IMR-90 (cell line): ENCODE data around the gene FN3KRP. TPM values are rescaled to one million over a fixed set of nuclear protein-coding genes. Genes with fewer than 3 reads are reported as not detected.

Source experiments
- ATAC-seq: fragments of 200-7000 bp; cut with Tn5 transposase; 2 replicates; pipeline ENCODE4 v1.9.1; 2020; ENCODE audit warnings: low read depth, mild to moderate bottlenecking, moderate library complexity
- BruUV-seq: library from RNA; stranded (reverse); fragments of 400-500 nt; replicated peaks from 2 replicates; lab custom pipeline; 2021; lab: Mats Ljungman, UMichigan
- CTCF ChIA-PET: fragments of 300-600 bp; formaldehyde crosslinking; extraction: SDS; loops from one replicate; lab custom pipeline; 2021; ENCODE audit warnings: antibody characterized with exemption; lab: Yijun Ruan, JAX
- POLR2A ChIA-PET: fragments of 300-600 bp; sonication (Branson Sonifier 250); formaldehyde crosslinking; loops from one replicate; lab custom pipeline; 2022; ENCODE audit warnings: antibody characterized with exemption; ENCODE audit not compliant: unreplicated experiment; lab: Charles Lee
- DNase-seq: peaks from one replicate; pipeline ENCODE4 v3.0.0; 2013
- H2AFZ ChIP-seq: replicated peaks from 2 replicates; pipeline ENCODE3; 2013; ENCODE audit warnings: low read length, mild to moderate bottlenecking; ENCODE audit not compliant: poor library complexity
- H2AK5ac ChIP-seq: 2 replicates; pipeline ENCODE4 v1.6.1; 2013; ENCODE audit warnings: low read depth, low read length, inconsistent platforms
- H2AK9ac ChIP-seq: replicated peaks from 2 replicates; pipeline ENCODE3; 2013; ENCODE audit warnings: mild to moderate bottlenecking, low read depth, low read length, moderate library complexity; ENCODE audit not compliant: poor library complexity
- H2BK120ac ChIP-seq: 2 replicates; pipeline ENCODE4 v1.6.1; 2013; ENCODE audit warnings: low read depth, low read length, inconsistent platforms
- H2BK15ac ChIP-seq: 3 replicates; pipeline ENCODE4 v1.6.1; 2013; ENCODE audit warnings: low read depth, low read length, inconsistent platforms
- H2BK20ac ChIP-seq: 2 replicates; pipeline ENCODE4 v1.6.1; 2013; ENCODE audit warnings: low read depth, mild to moderate bottlenecking, inconsistent platforms, low read length, moderate library complexity
- H2BK5ac ChIP-seq: 2 replicates; pipeline ENCODE4 v1.6.1; 2013; ENCODE audit warnings: mild to moderate bottlenecking, low read depth, low read length, inconsistent platforms; ENCODE audit not compliant: poor library complexity, severe bottlenecking
- H3K14ac ChIP-seq: replicated peaks from 2 replicates; pipeline ENCODE4 v1.6.1; 2013; ENCODE audit warnings: low read depth, low read length, inconsistent platforms
- H3K18ac ChIP-seq: 2 replicates; pipeline ENCODE4 v1.6.1; 2013; ENCODE audit warnings: low read depth, low read length, control low read depth
- H3K23ac ChIP-seq: 2 replicates; pipeline ENCODE4 v1.6.1; 2013; ENCODE audit warnings: low read depth, low read length, inconsistent platforms
- H3K27ac ChIP-seq: 2 replicates; pipeline ENCODE4 v1.5.1; 2013; ENCODE audit warnings: mild to moderate bottlenecking, control low read depth, low read length; ENCODE audit not compliant: insufficient read depth
- H3K27me3 ChIP-seq: 2 replicates; pipeline ENCODE4 v1.6.1; 2013; ENCODE audit warnings: low read length; ENCODE audit not compliant: control insufficient read depth, insufficient read depth
- H3K36me3 ChIP-seq: 2 replicates; pipeline ENCODE4 v1.6.1; 2013; ENCODE audit warnings: low read length, mixed read lengths; ENCODE audit not compliant: control insufficient read depth, insufficient read depth
- H3K4ac ChIP-seq: 2 replicates; pipeline ENCODE4 v1.6.1; 2013; ENCODE audit warnings: low read depth, low read length, inconsistent platforms
- H3K4me1 ChIP-seq: 2 replicates; pipeline ENCODE4 v1.6.1; 2013; ENCODE audit warnings: low read length, mixed read lengths; ENCODE audit not compliant: control insufficient read depth, insufficient read depth
- H3K4me2 ChIP-seq: 2 replicates; pipeline ENCODE4 v1.6.1; 2013; ENCODE audit warnings: low read depth, mild to moderate bottlenecking, control low read depth, low read length, moderate library complexity
- H3K4me3 ChIP-seq: 2 replicates; pipeline ENCODE4 v1.5.1; 2013; ENCODE audit warnings: low read depth, mild to moderate bottlenecking, control low read depth, low read length, moderate library complexity; ENCODE audit not compliant: insufficient read depth
- H3K56ac ChIP-seq: 2 replicates; pipeline ENCODE4 v1.6.1; 2013; ENCODE audit warnings: low read length, inconsistent platforms; ENCODE audit not compliant: insufficient read depth; ENCODE audit errors: extremely low read depth
- H3K79me1 ChIP-seq, 2 experiments: 2 replicates each; pipeline ENCODE4 v1.6.1; 2013; ENCODE audit warnings: low read length in 2 of 2, inconsistent platforms in 1 of 2, low read depth in 1 of 2
- H3K9ac ChIP-seq: 2 replicates; pipeline ENCODE4 v1.6.1; 2013; ENCODE audit warnings: low read depth, low read length, control low read depth
- H3K9me1 ChIP-seq: 2 replicates; pipeline ENCODE4 v1.6.1; 2013; ENCODE audit warnings: low read length, inconsistent platforms; ENCODE audit not compliant: insufficient read depth
- H3K9me3 ChIP-seq: 2 replicates; pipeline ENCODE4 v1.6.1; 2013; ENCODE audit warnings: low read length; ENCODE audit not compliant: control insufficient read depth, insufficient read depth
- H4K20me1 ChIP-seq: 2 replicates; pipeline ENCODE4 v1.6.1; 2013; ENCODE audit warnings: low read length, inconsistent platforms; ENCODE audit not compliant: insufficient read depth
- H4K5ac ChIP-seq: 2 replicates; pipeline ENCODE4 v1.6.1; 2013; ENCODE audit warnings: mild to moderate bottlenecking, low read depth, low read length, control low read depth
- H4K8ac ChIP-seq, 2 experiments: 2 replicates each; pipeline ENCODE4 v1.6.1; 2013; ENCODE audit warnings: low read depth in 2 of 2, low read length in 2 of 2, control low read depth in 1 of 2, inconsistent platforms in 1 of 2
- H4K91ac ChIP-seq: 2 replicates; pipeline ENCODE4 v1.6.1; 2013; ENCODE audit warnings: low read depth, low read length, inconsistent platforms; ENCODE audit not compliant: insufficient read depth
- BHLHE40 ChIP-seq: fragments of 150-350 bp; IDR thresholded peaks from 2 replicates; pipeline ENCODE4 v1.6.1; 2016; ENCODE audit warnings: mild to moderate bottlenecking, low read depth, low read length
- CHD1 ChIP-seq: IDR thresholded peaks from 2 replicates; pipeline ENCODE4 v1.6.1; 2012; ENCODE audit warnings: low read depth, low read length, improper control_type of control experiment
- ELK1 ChIP-seq: fragments of 150-350 bp; IDR thresholded peaks from 2 replicates; pipeline ENCODE4 v1.6.1; 2016; ENCODE audit warnings: low read depth, mild to moderate bottlenecking, low read length, moderate library complexity, borderline replicate concordance
- FOS ChIP-seq: fragments of 150-350 bp; IDR thresholded peaks from 2 replicates; pipeline ENCODE4 v1.6.1; 2016; ENCODE audit warnings: low read depth, low read length
- MAFK ChIP-seq: IDR thresholded peaks from 2 replicates; pipeline ENCODE4 v1.6.1; 2012; ENCODE audit warnings: low read depth, low read length, improper control_type of control experiment
- MAZ ChIP-seq: IDR thresholded peaks from 2 replicates; pipeline ENCODE4 v1.6.1; 2012; ENCODE audit warnings: low read depth, mild to moderate bottlenecking, low read length, improper control_type of control experiment, moderate library complexity, borderline replicate concordance
- MXI1 ChIP-seq: IDR thresholded peaks from 2 replicates; pipeline ENCODE4 v1.6.1; 2012; ENCODE audit warnings: low read depth, mild to moderate bottlenecking, low read length, moderate library complexity, borderline replicate concordance
- NFE2L2 ChIP-seq: fragments of 150-350 bp; IDR thresholded peaks from 2 replicates; pipeline ENCODE4 v1.6.1; 2016; ENCODE audit warnings: low read depth, mild to moderate bottlenecking, low read length
- POLR2A ChIP-seq: IDR thresholded peaks from 2 replicates; pipeline ENCODE4 v1.6.1; 2012; ENCODE audit warnings: mild to moderate bottlenecking, low read depth, low read length
- RAD21 ChIP-seq: IDR thresholded peaks from 2 replicates; pipeline ENCODE4 v1.6.1; 2012; ENCODE audit warnings: low read length, improper control_type of control experiment
- RCOR1 ChIP-seq: IDR thresholded peaks from 2 replicates; pipeline ENCODE4 v1.6.1; 2012; ENCODE audit warnings: mild to moderate bottlenecking, low read length, improper control_type of control experiment; ENCODE audit not compliant: insufficient replicate concordance
- RFX5 ChIP-seq: IDR thresholded peaks from 2 replicates; pipeline ENCODE4 v1.8.0; 2012; ENCODE audit warnings: low read depth, mild to moderate bottlenecking, low read length, moderate library complexity
- SMC3 ChIP-seq: fragments of 150-350 bp; IDR thresholded peaks from 2 replicates; pipeline ENCODE4 v1.6.1; 2016; ENCODE audit warnings: low read depth, mild to moderate bottlenecking, antibody characterized with exemption, low read length, moderate library complexity
- USF2 ChIP-seq: fragments of 150-350 bp; IDR thresholded peaks from 2 replicates; pipeline ENCODE4 v1.6.1; 2017; ENCODE audit warnings: mild to moderate bottlenecking, antibody characterized with exemption, low read length, low read depth
- WGBS, 2 experiments: methylation state at CpG; one replicate each; pipeline versions ENCODE4 v1.1.5 to v1.1.7; 2013; ENCODE audit warnings: missing lambda C conversion rate in 2 of 2; ENCODE audit not compliant: insufficient read length in 1 of 2; ENCODE audit errors: extremely low coverage in 2 of 2; 5-methylcytosine and 5-hydroxymethylcytosine counted together
- dilution Hi-C: fragments of 300-500 bp; cut with HindIII; formaldehyde crosslinking; loops from one replicate; pipeline ENCODE4 v1.14.3; 2018; ENCODE audit warnings: low sequenced_read_pairs; ENCODE audit not compliant: unreplicated experiment
- in situ Hi-C: fragments of 300-500 bp; cut with MboI; formaldehyde crosslinking; loops from 3 replicates; pipeline ENCODE4 v1.14.3; 2019; ENCODE audit warnings: low sequenced_read_pairs, inconsistent platforms, mixed read lengths
- intact Hi-C: fragments of 100-400 bp; cut with micrococcal nuclease; formaldehyde crosslinking; loops from 2 replicates; pipeline ENCODE4 v1.10.0; 2022
- polyA plus RNA-seq, 3 experiments: library from polyadenylated mRNA; depleted of rRNA; stranded (reverse); fragments of >200 nt; gene quantifications; 2 replicates each; pipeline ENCODE4 v1.2.3, GENCODE V29; 2012; ENCODE audit warnings: low replicate concordance in 1 of 3
- total RNA-seq: library from RNA; depleted of rRNA; stranded (reverse); fragments of >200 nt; gene quantifications from 2 replicates; pipeline ENCODE4 v1.2.3, GENCODE V29; 2012
- TF ChIP-seq, protein P1 (sequence below): conservative IDR thresholded peaks from 2 replicates; pipeline ENCODE4 v1.5.1; 2012; ENCODE audit warnings: mild to moderate bottlenecking, low read depth, low read length, improper control_type of control experiment

The FN3KRP gene
- total and polyA plus RNA-seq, 2 of the 4 experiments (the other 2 are of a cell fraction) = 18.6 to 20.3 TPM

- Histone ChIP-seq H3K4me1 (no peaks in the 10 kb centered on the region; the same call in 1 of the 2 replicates), H2BK5ac (no peak overlapping the region), H3K56ac (no peak overlapping the region), H3K36me3 (no peaks in the 10 kb centered on the region; the same call in 1 of the 2 replicates), H4K5ac (no peak overlapping the region), H3K4me3 (no peak overlapping the region), H3K9me3 (no peaks in the 10 kb centered on the region), H3K9me1 (peaks cover 2% of the 10 kb centered on the region; the same call in 1 of the 2 replicates), H3K23ac (no peak overlapping the region), H2AFZ (no peak overlapping the region), H3K18ac (no peak overlapping the region), H3K27ac (no peak overlapping the region), H3K9ac (no peak overlapping the region), H2AK9ac (no peak overlapping the region), H3K4ac (no peak overlapping the region), H2BK120ac (no peak overlapping the region), H2BK20ac (no peak overlapping the region), H3K4me2 (no peak overlapping the region), H3K14ac (no peak overlapping the region), H4K20me1 (peaks cover 3% of the 10 kb centered on the region; the same call in 1 of the 2 replicates), H3K79me1 (peaks cover 0 to 3% of the 10 kb centered on the region in 2 experiments; a peak in 1 of 4 replicates), H4K8ac (no peak overlapping the region), H2AK5ac (no peak overlapping the region), H4K91ac (no peak overlapping the region), H3K27me3 (no peaks in the 10 kb centered on the region), H2BK15ac (no peak overlapping the region)
- in situ Hi-C loops = no loop called here
- no peak for TF ChIP-seq ELK1
- TF ChIP-seq FOS = no peak
- no peak for TF ChIP-seq POLR2A
- no peak for TF ChIP-seq CHD1
- no peak for TF ChIP-seq MAZ
- TF ChIP-seq NFE2L2 = no peak
- TF ChIP-seq MAFK = no peak
- TF ChIP-seq RCOR1 = no peak
- no peak for TF ChIP-seq BHLHE40
- no peak for TF ChIP-seq MXI1
- no peak for TF ChIP-seq RFX5
- TF ChIP-seq SMC3 = no peak
- TF ChIP-seq RAD21 = no peak
- TF ChIP-seq, protein P1, sequence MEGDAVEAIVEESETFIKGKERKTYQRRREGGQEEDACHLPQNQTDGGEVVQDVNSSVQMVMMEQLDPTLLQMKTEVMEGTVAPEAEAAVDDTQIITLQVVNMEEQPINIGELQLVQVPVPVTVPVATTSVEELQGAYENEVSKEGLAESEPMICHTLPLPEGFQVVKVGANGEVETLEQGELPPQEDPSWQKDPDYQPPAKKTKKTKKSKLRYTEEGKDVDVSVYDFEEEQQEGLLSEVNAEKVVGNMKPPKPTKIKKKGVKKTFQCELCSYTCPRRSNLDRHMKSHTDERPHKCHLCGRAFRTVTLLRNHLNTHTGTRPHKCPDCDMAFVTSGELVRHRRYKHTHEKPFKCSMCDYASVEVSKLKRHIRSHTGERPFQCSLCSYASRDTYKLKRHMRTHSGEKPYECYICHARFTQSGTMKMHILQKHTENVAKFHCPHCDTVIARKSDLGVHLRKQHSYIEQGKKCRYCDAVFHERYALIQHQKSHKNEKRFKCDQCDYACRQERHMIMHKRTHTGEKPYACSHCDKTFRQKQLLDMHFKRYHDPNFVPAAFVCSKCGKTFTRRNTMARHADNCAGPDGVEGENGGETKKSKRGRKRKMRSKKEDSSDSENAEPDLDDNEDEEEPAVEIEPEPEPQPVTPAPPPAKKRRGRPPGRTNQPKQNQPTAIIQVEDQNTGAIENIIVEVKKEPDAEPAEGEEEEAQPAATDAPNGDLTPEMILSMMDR = no peak
- TF ChIP-seq USF2 = no peak
- ChIA-PET POLR2A (no interaction called here), CTCF (no interaction called here)
- ATAC-seq (no peak), DNase-seq (no peak)
- BruUV-seq = no TSS peak
- dilution Hi-C loops = no loop called here
- WGBS, 2 experiments = 67% methylated on average over 7 of the region's 18 CpGs; no CpG with 5 or more reads in 1 of the 2 experiments
- intact Hi-C loops = no loop called here
Observed at GRCh38 chr17:82675476-82676245, 40.8 kb upstream of the FN3KRP start.
